ENCODE data around the gene CHODL.

DNA sequence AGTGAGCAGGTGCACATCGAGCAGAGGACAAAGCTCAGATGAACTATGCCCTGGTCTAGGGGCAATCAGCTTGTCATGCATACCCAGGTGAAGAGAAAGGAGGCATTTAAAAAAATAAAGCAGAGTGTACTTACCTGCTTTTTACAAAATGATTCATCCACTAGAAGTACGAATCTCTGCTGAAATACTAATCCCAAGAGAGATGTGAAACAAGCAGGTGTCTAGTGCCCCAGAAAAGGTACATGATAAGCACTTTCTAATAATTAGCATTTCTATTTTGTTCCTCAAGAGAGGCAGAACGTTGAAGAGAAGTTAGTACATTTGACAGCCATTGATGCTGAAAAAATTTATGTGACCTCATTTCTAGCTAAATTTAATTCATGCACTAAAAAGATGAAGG is 31.1 kb downstream of the CHODL start:
- TF ChIP-seq, protein P1, sequence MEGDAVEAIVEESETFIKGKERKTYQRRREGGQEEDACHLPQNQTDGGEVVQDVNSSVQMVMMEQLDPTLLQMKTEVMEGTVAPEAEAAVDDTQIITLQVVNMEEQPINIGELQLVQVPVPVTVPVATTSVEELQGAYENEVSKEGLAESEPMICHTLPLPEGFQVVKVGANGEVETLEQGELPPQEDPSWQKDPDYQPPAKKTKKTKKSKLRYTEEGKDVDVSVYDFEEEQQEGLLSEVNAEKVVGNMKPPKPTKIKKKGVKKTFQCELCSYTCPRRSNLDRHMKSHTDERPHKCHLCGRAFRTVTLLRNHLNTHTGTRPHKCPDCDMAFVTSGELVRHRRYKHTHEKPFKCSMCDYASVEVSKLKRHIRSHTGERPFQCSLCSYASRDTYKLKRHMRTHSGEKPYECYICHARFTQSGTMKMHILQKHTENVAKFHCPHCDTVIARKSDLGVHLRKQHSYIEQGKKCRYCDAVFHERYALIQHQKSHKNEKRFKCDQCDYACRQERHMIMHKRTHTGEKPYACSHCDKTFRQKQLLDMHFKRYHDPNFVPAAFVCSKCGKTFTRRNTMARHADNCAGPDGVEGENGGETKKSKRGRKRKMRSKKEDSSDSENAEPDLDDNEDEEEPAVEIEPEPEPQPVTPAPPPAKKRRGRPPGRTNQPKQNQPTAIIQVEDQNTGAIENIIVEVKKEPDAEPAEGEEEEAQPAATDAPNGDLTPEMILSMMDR (IDR thresholded peaks at IDR 0.05) = no peak
- no peak for TF ChIP-seq POLR2A (IDR thresholded peaks at IDR 0.05; ENCODE audit: low read depth)
- TF ChIP-seq POLR2AphosphoS5 (IDR thresholded peaks at IDR 0.05) = no peak
- no peak for TF ChIP-seq EP300 (IDR thresholded peaks at IDR 0.05)
